ENCODE measurements around the gene RDX. TPM values are rescaled to one million over a fixed set of nuclear protein-coding genes. Genes with fewer than 3 reads are reported as not detected.

RDX gene
- total RNA-seq, 1 experiment from 2014 or later: 131 TPM

- POLR2A ChIA-PET: interaction anchor here (0.8 kb wide), 1 partner anchor 10 kb away, joined by 4 read pairs; no protein-coding TSS in a partner anchor
These were observed 22.4 kb upstream of the RDX start for GRCh38 chr11:110318638-110319404.

GRCh38 chr11:110317516-110317932, 21.1 kb upstream of the RDX start:
- H2AFZ ChIP-seq (ENCODE audit: low read depth, low read length, poor library complexity, severe bottlenecking): peak overlapping the region; percentile 89
- no peaks in the 10 kb centered on the region for H3K9me3 ChIP-seq (ENCODE audit: control insufficient read depth in 1 of 2, insufficient read depth in 1 of 2, low read depth in 1 of 2, low read length in 2 of 2)
- ChIA-PET CTCF (no interaction called here), POLR2A (no interaction called here), RAD21 (ENCODE audit: low non-redundant PET in 1 of 2, low total read pairs in 2 of 2, uncharacterized antibody in 2 of 2, unreplicated experiment in 2 of 2) (no interaction called here)
- H3K27me3 ChIP-seq (ENCODE audit: insufficient read depth, low read length): no peaks in the 10 kb centered on the region
- H3K36me3 ChIP-seq (ENCODE audit: control insufficient read depth in 1 of 2, insufficient read depth in 2 of 2, low read length in 2 of 2): no peaks in the 10 kb centered on the region
- ATAC-seq (peak; percentile 55; the same call in 1 of the 2 replicates), DNase-seq (ENCODE audit: low read depth, low spot score) (no peak)
- no peaks in the 10 kb centered on the region for H3K79me2 ChIP-seq (ENCODE audit: insufficient read depth, low read length)
- intact Hi-C loops (cut with micrococcal nuclease): no loop called here
- BruUV-seq (replicated peaks): no TSS peak
- no peak overlapping the region for H3K4me3 ChIP-seq (replicated peaks in 1 of 2; ENCODE audit: low read depth in 1 of 2, low read length in 2 of 2)
- TF ChIP-seq REST (IDR thresholded peaks at IDR 0.05; ENCODE audit: low read depth) (no peak), SRF (IDR thresholded peaks at IDR 0.05; ENCODE audit: low read depth) (no peak), JUND (IDR thresholded peaks at IDR 0.05) (peak; percentile 11; the same call in 1 of the 2 replicates), POLR2A (IDR thresholded peaks at IDR 0.05; ENCODE audit: borderline replicate concordance, extremely low read depth, insufficient read depth, insufficient read length) (no peak), EZH2phosphoT487 (IDR thresholded peaks at IDR 0.05; ENCODE audit: borderline replicate concordance) (no peak), POLR2AphosphoS5 (IDR thresholded peaks at IDR 0.05; ENCODE audit: low read depth, low read length) (no peak), ZFX (IDR thresholded peaks at IDR 0.05) (no peak), EGR1 (IDR thresholded peaks at IDR 0.05; ENCODE audit: low read depth) (no peak), RAD21 (IDR thresholded peaks at IDR 0.05; ENCODE audit: low read depth) (no peak), ZBTB33 (IDR thresholded peaks at IDR 0.05; ENCODE audit: extremely low read depth, insufficient replicate concordance, low read length) (no peak), SP1 (IDR thresholded peaks at IDR 0.05; ENCODE audit: low read depth) (peak; percentile 10; the same call in 1 of the 2 replicates)
- no peak overlapping the region for H3K27ac ChIP-seq (ENCODE audit: low read depth, low read length)
- no peaks in the 10 kb centered on the region for H4K20me1 ChIP-seq (ENCODE audit: insufficient read depth)
- peaks cover 11 to 13% of the 10 kb centered on the region in 2 experiments; a peak in 3 of 4 replicates for H3K4me1 ChIP-seq (ENCODE audit: control insufficient read depth in 1 of 2, insufficient read depth in 2 of 2, low read length in 2 of 2)
- no peaks in the 10 kb centered on the region for H3K9me2 ChIP-seq (ENCODE audit: insufficient read depth)
- no peak overlapping the region for H3K9ac ChIP-seq (ENCODE audit: low read length)
- H3K4me2 ChIP-seq (ENCODE audit: low read length): peak overlapping the region; percentile 33; the same call in 1 of the 2 replicates

More at GRCh38 chr11:110318638-110319404, 22.4 kb upstream of the RDX start:
- Histone ChIP-seq H3K9me2 (ENCODE audit: insufficient read depth) (no peaks in the 10 kb centered on the region), H3K4me2 (ENCODE audit: low read length) (no peak overlapping the region), H3K27me3 (ENCODE audit: insufficient read depth, low read length) (no peaks in the 10 kb centered on the region), H3K9ac (ENCODE audit: low read length) (no peak overlapping the region), H3K36me3 (ENCODE audit: control insufficient read depth in 1 of 2, insufficient read depth in 2 of 2, low read length in 2 of 2) (no peaks in the 10 kb centered on the region), H2AFZ (ENCODE audit: low read depth, low read length, poor library complexity, severe bottlenecking) (peak overlapping the region; percentile 60), H3K4me1 (ENCODE audit: control insufficient read depth in 1 of 2, insufficient read depth in 2 of 2, low read length in 2 of 2) (peaks cover 9 to 13% of the 10 kb centered on the region in 2 experiments; a peak in 3 of 4 replicates), H3K79me2 (ENCODE audit: insufficient read depth, low read length) (no peaks in the 10 kb centered on the region), H3K9me3 (ENCODE audit: control insufficient read depth in 1 of 2, insufficient read depth in 1 of 2, low read depth in 1 of 2, low read length in 2 of 2) (no peaks in the 10 kb centered on the region), H3K4me3 (replicated peaks in 1 of 2; ENCODE audit: low read depth in 1 of 2, low read length in 2 of 2) (no peak overlapping the region), H3K27ac (ENCODE audit: low read depth, low read length) (no peak overlapping the region), H4K20me1 (ENCODE audit: insufficient read depth) (no peaks in the 10 kb centered on the region)
- no TSS peak for BruUV-seq (replicated peaks)
- TF ChIP-seq SP1 (IDR thresholded peaks at IDR 0.05; ENCODE audit: low read depth): no peak
- no peak for ATAC-seq
- ChIA-PET CTCF (no interaction called here), RAD21 (ENCODE audit: low non-redundant PET in 1 of 2, low total read pairs in 2 of 2, uncharacterized antibody in 2 of 2, unreplicated experiment in 2 of 2) (no interaction called here)
- intact Hi-C loops (cut with micrococcal nuclease): no loop called here
- no peak for DNase-seq (ENCODE audit: low read depth, low spot score)
